Calu3 (cell line): ENCODE results near the gene ZNF324B. TPM values are rescaled to one million over a fixed set of nuclear protein-coding genes. Genes with fewer than 3 reads are reported as not detected.
A peak's percentile ranks its signal among the peaks of the same experiment; 100 is the strongest.
"Not testable (repeated sequence)": the region's sequence is repeated elsewhere in the genome, so short reads cannot be mapped to it uniquely, and the experiment has no call there.

Experiments used
- BruUV-seq: library from RNA; stranded (reverse); fragments of 400-500 nt; replicated peaks from 2 replicates; lab custom pipeline; 2021; lab: Mats Ljungman, UMichigan
- CTCF ChIA-PET: fragments of 300-600 bp; sonication (Branson Sonifier 250); formaldehyde crosslinking; loops from one replicate; lab custom pipeline; 2022; ENCODE audit warnings: antibody characterized with exemption; lab: Charles Lee
- DNase-seq: peaks from one replicate; pipeline ENCODE4 v3.0.0; 2022
- H3K27ac Mint-ChIP-seq: one replicate; pipeline ENCODE4 v1.8.0; 2022; ENCODE audit warnings: mixed read lengths; ENCODE audit not compliant: unreplicated experiment
- H3K27me3 Mint-ChIP-seq: one replicate; pipeline ENCODE4 v1.8.0; 2022; ENCODE audit warnings: mixed read lengths; ENCODE audit not compliant: unreplicated experiment
- H3K36me3 Mint-ChIP-seq: one replicate; pipeline ENCODE4 v1.8.0; 2022; ENCODE audit warnings: mild to moderate bottlenecking, moderate library complexity, mixed read lengths; ENCODE audit not compliant: insufficient read depth, unreplicated experiment
- H3K4me1 Mint-ChIP-seq: one replicate; pipeline ENCODE4 v1.8.0; 2022; ENCODE audit warnings: mild to moderate bottlenecking, low read depth, mixed read lengths; ENCODE audit not compliant: unreplicated experiment
- H3K4me3 Mint-ChIP-seq: one replicate; pipeline ENCODE4 v1.8.0; 2022; ENCODE audit warnings: mild to moderate bottlenecking, low read depth, moderate library complexity, mixed read lengths; ENCODE audit not compliant: unreplicated experiment
- H3K9me3 Mint-ChIP-seq: one replicate; pipeline ENCODE4 v1.8.0; 2022; ENCODE audit warnings: low read depth, mixed read lengths; ENCODE audit not compliant: unreplicated experiment
- CTCF ChIP-seq: fragments of 200-600 bp; IDR thresholded peaks from one replicate; pipeline ENCODE4 v1.8.0; 2022; ENCODE audit warnings: antibody characterized with exemption; ENCODE audit not compliant: unreplicated experiment
- intact Hi-C: fragments of 100-400 bp; cut with micrococcal nuclease; formaldehyde crosslinking; loops from one replicate; pipeline ENCODE4 v1.10.0; 2022; ENCODE audit not compliant: unreplicated experiment
- total RNA-seq: library from RNA; stranded (reverse); gene quantifications from 2 replicates; pipeline ENCODE4 v1.2.3, GENCODE V29; 2022

The ZNF324B gene
- total RNA-seq, 1 experiment from 2014 or later: 13.7 TPM

DNA sequence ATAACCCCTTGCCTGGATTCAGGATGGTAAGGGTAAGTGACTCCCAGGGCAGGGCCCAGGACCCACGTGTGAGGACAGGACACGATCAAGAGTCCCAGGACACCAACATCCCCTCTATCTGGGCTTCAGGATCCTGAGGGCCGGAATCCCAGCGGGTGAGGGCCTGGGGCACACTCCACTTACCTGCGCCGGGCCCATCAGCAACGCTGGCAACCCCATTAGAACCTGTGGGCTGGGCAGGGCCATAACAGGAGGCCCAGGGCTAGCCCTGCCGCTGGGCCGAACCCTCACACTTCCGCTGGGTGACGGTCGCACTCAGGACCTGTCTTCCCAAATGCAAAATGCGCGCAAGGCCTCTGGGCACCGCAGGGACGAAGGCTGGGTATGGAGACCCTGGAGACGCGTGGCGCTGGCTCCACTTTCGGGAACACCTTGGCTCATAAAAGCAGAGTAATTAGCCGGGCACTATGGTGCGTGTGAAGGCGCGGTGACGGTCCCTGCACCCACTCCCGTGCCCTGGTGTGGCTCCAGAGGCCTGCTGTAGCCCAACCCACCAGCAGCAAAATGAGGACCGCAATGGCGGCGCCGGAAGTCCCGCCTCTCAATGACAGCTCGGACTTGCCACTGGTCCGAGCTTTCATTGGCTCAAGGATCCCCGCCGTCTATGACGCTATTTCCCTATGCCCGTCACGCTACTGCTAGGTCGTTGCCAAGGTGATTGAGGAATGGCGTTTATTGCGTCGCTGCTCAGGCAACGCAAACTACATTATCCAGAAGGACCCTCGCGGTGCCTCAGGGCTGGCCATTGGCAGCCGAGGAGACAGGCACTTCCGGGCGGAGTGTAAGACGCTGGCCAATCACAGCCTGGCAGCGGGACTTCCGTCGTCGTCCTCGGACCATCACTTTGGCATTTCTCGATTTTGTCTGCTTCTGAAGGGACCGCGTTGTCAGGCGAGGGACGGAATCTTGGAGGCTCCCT lies 11.6 kb upstream of the ZNF324B start, which contains the start of gene ZNF132:
TSS of gene ZNF132 (minus strand) at position 578 of the 979 bp plus-strand sequence. CDS start at position 246, 332 bp downstream.
- H3K4me1 Mint-ChIP-seq: no peaks in the 10 kb centered on the region
- no peak for TF ChIP-seq CTCF
- no peak for DNase-seq
- BruUV-seq: no TSS peak
- H3K36me3 Mint-ChIP-seq: peaks cover 7% of the 10 kb centered on the region
- intact Hi-C loops: no loop called here
- H3K4me3 Mint-ChIP-seq: no peak within 1 kb of the TSS
- H3K9me3 Mint-ChIP-seq: peaks cover 16% of the 10 kb centered on the region
- CTCF ChIA-PET: no interaction called here
- H3K27ac Mint-ChIP-seq: no peak within 1 kb of the TSS
- no peaks in the 10 kb centered on the region for H3K27me3 Mint-ChIP-seq

DNA sequence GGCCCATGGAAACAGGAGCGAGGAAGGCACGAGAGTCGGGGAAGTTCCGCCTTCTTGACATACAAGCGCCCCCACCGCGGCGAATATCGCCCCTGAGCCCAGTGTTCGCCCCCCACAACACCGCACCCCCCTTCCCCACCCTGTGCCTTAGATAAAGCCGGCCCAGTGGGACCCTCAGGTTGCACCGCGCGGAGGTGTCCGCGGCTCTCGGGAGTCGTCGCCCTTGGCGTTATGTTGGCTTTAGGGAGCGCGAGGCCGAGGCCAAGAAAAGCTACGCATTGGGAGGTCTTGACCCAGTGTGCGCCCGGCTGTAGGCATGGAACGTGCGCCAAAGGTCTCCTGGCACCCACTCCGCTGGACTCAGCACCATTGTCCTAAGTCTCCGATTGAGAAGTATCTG lies 10.9 kb upstream of the ZNF324B start:
- CTCF ChIA-PET: no interaction called here
- no peak overlapping the region for H3K27ac Mint-ChIP-seq
- intact Hi-C loops: no loop called here
- no peak for DNase-seq
- TF ChIP-seq CTCF: no peak
- H3K4me3 Mint-ChIP-seq: no peak overlapping the region
- peaks cover 7% of the 10 kb centered on the region for H3K36me3 Mint-ChIP-seq
- H3K9me3 Mint-ChIP-seq: peaks cover 16% of the 10 kb centered on the region
- no TSS peak for BruUV-seq
- H3K4me1 Mint-ChIP-seq: no peaks in the 10 kb centered on the region
- no peaks in the 10 kb centered on the region for H3K27me3 Mint-ChIP-seq

- H3K4me3 Mint-ChIP-seq, intact Hi-C loops, BruUV-seq, H3K36me3 Mint-ChIP-seq, H3K27ac Mint-ChIP-seq, H3K4me1 Mint-ChIP-seq, CTCF ChIA-PET, DNase-seq, H3K27me3 Mint-ChIP-seq: not testable (repeated sequence)
- H3K9me3 Mint-ChIP-seq: peaks cover 16% of the 10 kb centered on the region
These were observed 8.4 kb upstream of the ZNF324B start for GRCh38 chr19:58442986-58443385.

- Mint-ChIP-seq H3K36me3 (peaks cover 22% of the 10 kb centered on the region), H3K9me3 (peaks cover 11% of the 10 kb centered on the region), H3K4me1 (peaks cover 24% of the 10 kb centered on the region)
- intact Hi-C loops, H3K27me3 Mint-ChIP-seq, H3K4me3 Mint-ChIP-seq, H3K27ac Mint-ChIP-seq, BruUV-seq, DNase-seq, CTCF ChIA-PET: not testable (repeated sequence)
These were observed 2.6 kb upstream of the ZNF324B start for GRCh38 chr19:58448860-58449259.

- H3K9me3 Mint-ChIP-seq, H3K27ac Mint-ChIP-seq, DNase-seq, BruUV-seq, CTCF ChIA-PET, H3K27me3 Mint-ChIP-seq: not testable (repeated sequence)
- Mint-ChIP-seq H3K4me3 (peak overlapping the region; percentile 90), H3K4me1 (peaks cover 24% of the 10 kb centered on the region), H3K36me3 (peaks cover 22% of the 10 kb centered on the region)
- intact Hi-C loops: loop anchor here (5.0 kb wide), 1 partner anchor 43 kb away; the partner anchor contains the start of gene ZNF584
These were observed 1.4 kb upstream of the ZNF324B start for GRCh38 chr19:58449980-58450379.
